Lower leg skin (tissue), 4 donors: ENCODE results near the gene PPP1R10. TPM values are rescaled to one million over a fixed set of nuclear protein-coding genes. Genes with fewer than 3 reads are reported as not detected.

Experiments
- DNase-seq, 2 donors: peaks; one replicate each; pipeline ENCODE4 v3.0.0-alpha.2; 2019; ENCODE audit warnings: low spot score in 2 of 2
- H3K4me3 ChIP-seq: fragments of 200-600 bp; sonication (generic); 2 replicates; pipeline ENCODE4 v1.5.1; 2017; ENCODE audit warnings: mild to moderate bottlenecking, low read depth; ENCODE audit not compliant: poor library complexity, severe bottlenecking
- POLR2A ChIP-seq, 2 donors: fragments of 450-650 bp; IDR thresholded peaks; one replicate each; pipeline ENCODE4 v1.6.1; 2016 to 2017; ENCODE audit warnings: antibody characterized with exemption in 2 of 2, mild to moderate bottlenecking in 1 of 2, moderate library complexity in 1 of 2
- WGBS, 2 donors: methylation state at CpG; one replicate each; pipeline ENCODE4 v1.1.5; 2018; 5-methylcytosine and 5-hydroxymethylcytosine counted together
- intact Hi-C: fragments of 100-400 bp; cut with DNase I; formaldehyde crosslinking; loops from one replicate; pipeline ENCODE4 v1.15.0; 2023; ENCODE audit warnings: low total_unique reads
- total RNA-seq, 4 donors: library from RNA; depleted of rRNA; stranded (reverse); fragments of >200 nt; gene quantifications; one replicate each; pipeline ENCODE4 v1.1.0, GENCODE V29; 2016
- TF ChIP-seq, protein P1 (sequence below), 3 donors: fragments of 450-650 bp; IDR thresholded peaks; one replicate each; pipeline ENCODE4 v1.5.1; 2016; ENCODE audit warnings: antibody characterized with exemption in 3 of 3, mild to moderate bottlenecking in 3 of 3, moderate library complexity in 2 of 3

PPP1R10 gene
- total RNA-seq, 4 donors from 2014 or later, result 32.5 to 61.5 (median 49.4) TPM

GRCh38 chr6:30571075-30571761 is 45.8 kb downstream of the PPP1R10 start, which contains the start of gene ABCF1:
ABCF1 (plus strand) TSS chr6:30571442; CDS start chr6:30571488, 46 bp downstream.
- TF ChIP-seq POLR2A (IDR thresholded peaks at IDR 0.05), result no peak
- TF ChIP-seq, protein P1, sequence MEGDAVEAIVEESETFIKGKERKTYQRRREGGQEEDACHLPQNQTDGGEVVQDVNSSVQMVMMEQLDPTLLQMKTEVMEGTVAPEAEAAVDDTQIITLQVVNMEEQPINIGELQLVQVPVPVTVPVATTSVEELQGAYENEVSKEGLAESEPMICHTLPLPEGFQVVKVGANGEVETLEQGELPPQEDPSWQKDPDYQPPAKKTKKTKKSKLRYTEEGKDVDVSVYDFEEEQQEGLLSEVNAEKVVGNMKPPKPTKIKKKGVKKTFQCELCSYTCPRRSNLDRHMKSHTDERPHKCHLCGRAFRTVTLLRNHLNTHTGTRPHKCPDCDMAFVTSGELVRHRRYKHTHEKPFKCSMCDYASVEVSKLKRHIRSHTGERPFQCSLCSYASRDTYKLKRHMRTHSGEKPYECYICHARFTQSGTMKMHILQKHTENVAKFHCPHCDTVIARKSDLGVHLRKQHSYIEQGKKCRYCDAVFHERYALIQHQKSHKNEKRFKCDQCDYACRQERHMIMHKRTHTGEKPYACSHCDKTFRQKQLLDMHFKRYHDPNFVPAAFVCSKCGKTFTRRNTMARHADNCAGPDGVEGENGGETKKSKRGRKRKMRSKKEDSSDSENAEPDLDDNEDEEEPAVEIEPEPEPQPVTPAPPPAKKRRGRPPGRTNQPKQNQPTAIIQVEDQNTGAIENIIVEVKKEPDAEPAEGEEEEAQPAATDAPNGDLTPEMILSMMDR (IDR thresholded peaks at IDR 0.05), result no peak
- WGBS, 2 donors, result 0 to 1% methylated on average over 39 to 59 of the region's 59 CpGs
- intact Hi-C loops, result no loop called here
- peak; percentile 97 to 100 for DNase-seq
- peak within 1 kb of the TSS; percentile 58 for H3K4me3 ChIP-seq

DNA sequence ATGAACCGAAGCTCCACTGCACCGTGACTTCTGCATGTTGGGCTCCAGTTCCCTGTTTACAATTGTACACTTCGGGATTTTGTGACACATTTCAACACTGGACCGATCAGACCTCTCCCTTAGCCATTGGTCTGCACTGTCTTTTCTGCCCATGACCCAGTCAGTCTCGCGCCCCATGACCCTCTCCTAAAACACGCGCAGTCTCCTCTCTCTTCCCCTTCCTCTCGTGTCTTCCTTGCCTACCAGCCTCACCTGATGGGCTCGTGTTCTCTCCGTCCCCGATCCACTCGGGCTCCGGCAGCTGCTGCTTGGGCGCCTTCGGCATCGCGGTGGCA is 46.3 kb downstream of the PPP1R10 start:
- no peak for DNase-seq
- 1% methylated on average over 18 of the region's 18 CpGs for WGBS, 2 donors
- TF ChIP-seq, protein P1 (IDR thresholded peaks at IDR 0.05), result no peak
- no peak for TF ChIP-seq POLR2A (IDR thresholded peaks at IDR 0.05)
- intact Hi-C loops, result no loop called here
- peak overlapping the region; percentile 54 for H3K4me3 ChIP-seq

- intact Hi-C loops, result no loop called here
- no peak for DNase-seq
- WGBS, 2 donors, result 68 to 82% methylated on average over 1 of the region's 1 CpG
- H3K4me3 ChIP-seq, result no peak overlapping the region
- TF ChIP-seq, protein P1 (IDR thresholded peaks at IDR 0.05), result no peak
- TF ChIP-seq POLR2A (IDR thresholded peaks at IDR 0.05), result no peak
Observed at GRCh38 chr6:30570263-30570662, 46.8 kb downstream of the PPP1R10 start.

GRCh38 chr6:30568245-30568644 is 48.8 kb downstream of the PPP1R10 start:
- intact Hi-C loops, result no loop called here
- DNase-seq, result no peak
- TF ChIP-seq POLR2A (IDR thresholded peaks at IDR 0.05), result no peak
- TF ChIP-seq, protein P1 (IDR thresholded peaks at IDR 0.05), result no peak
- H3K4me3 ChIP-seq, result no peak overlapping the region
- WGBS, 2 donors, result 59 to 62% methylated on average over 3 of the region's 3 CpGs

- TF ChIP-seq, protein P1 (IDR thresholded peaks at IDR 0.05), result no peak
- TF ChIP-seq POLR2A (IDR thresholded peaks at IDR 0.05), result no peak
- DNase-seq, result no peak
- no peak overlapping the region for H3K4me3 ChIP-seq
- intact Hi-C loops, result no loop called here
Observed at GRCh38 chr6:30565772-30566171, 51.3 kb downstream of the PPP1R10 start.

DNA sequence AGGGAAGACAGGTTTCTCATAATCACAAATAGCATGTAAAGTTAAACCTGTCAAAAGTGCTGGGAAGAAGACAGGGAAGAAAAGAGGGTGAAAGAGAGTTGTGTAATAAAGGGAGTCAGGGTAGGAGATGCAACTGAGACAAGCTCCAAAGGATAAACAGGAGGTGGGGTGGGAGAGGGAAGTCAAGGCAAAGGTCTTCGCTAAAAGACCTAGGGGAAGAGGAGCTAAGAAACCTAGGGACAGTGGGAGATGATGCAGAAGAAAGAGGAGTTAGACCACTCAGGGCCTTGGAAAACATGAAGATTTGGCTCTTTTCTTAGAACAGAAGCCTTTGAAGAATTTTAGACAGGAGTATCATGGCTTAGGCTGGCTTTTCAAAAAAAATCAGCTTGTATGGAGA is 52.9 kb downstream of the PPP1R10 start:
- intact Hi-C loops, result no loop called here
- H3K4me3 ChIP-seq, result no peak overlapping the region
- TF ChIP-seq, protein P1 (IDR thresholded peaks at IDR 0.05), result no peak
- no peak for TF ChIP-seq POLR2A (IDR thresholded peaks at IDR 0.05)
- 81 to 95% methylated on average over 1 of the region's 1 CpG for WGBS, 2 donors
- no peak for DNase-seq
